Heart left ventricle (tissue), 16 donors: ENCODE results near the gene MKLN1. TPM values are rescaled to one million over a fixed set of nuclear protein-coding genes. Genes with fewer than 3 reads are reported as not detected.
"Not testable (repeated sequence)": the region's sequence is repeated elsewhere in the genome, so short reads cannot be mapped to it uniquely, and the experiment has no call there.

Experiments used
- ATAC-seq, 4 donors: fragments of 200-7000 bp; cut with Tn5 transposase; one replicate each; pipeline ENCODE4 v1.9.1; 2020 to 2022; ENCODE audit warnings: moderate library complexity in 4 of 4, mild to moderate bottlenecking in 3 of 4, moderate number of reproducible peaks in 1 of 4
- DNase-seq, 5 donors: peaks; one replicate each; pipeline ENCODE4 v3.0.0-alpha.2; 2020
- H3K27ac ChIP-seq, 12 donors: fragments of 200-600 bp; sonication (generic) in 4 of 12; one replicate each; pipeline versions ENCODE4 v1.5.0 to v1.8.0; 2016 to 2022; ENCODE audit warnings: mild to moderate bottlenecking in 2 of 12
- H3K27me3 ChIP-seq, 9 donors: fragments of 200-600 bp; sonication (generic) in 2 of 9; one replicate each; pipeline versions ENCODE4 v1.5.1 to v1.8.0; 2016 to 2022; ENCODE audit warnings: mild to moderate bottlenecking in 3 of 9
- H3K36me3 ChIP-seq, 9 donors: fragments of 200-600 bp; sonication (generic) in 2 of 9; one replicate each; pipeline versions ENCODE4 v1.5.0 to v1.8.0; 2018 to 2022; ENCODE audit warnings: mild to moderate bottlenecking in 2 of 9
- H3K4me1 ChIP-seq, 12 donors: fragments of 200-600 bp; sonication (generic) in 4 of 12; one replicate each; pipeline versions ENCODE4 v1.5.0 to v1.8.0; 2016 to 2022; ENCODE audit warnings: mild to moderate bottlenecking in 3 of 12
- H3K4me3 ChIP-seq, 12 donors: fragments of 200-600 bp; sonication (generic) in 4 of 12; one replicate each; pipeline versions ENCODE4 v1.5.0 to v1.8.0; 2017 to 2022; ENCODE audit warnings: mild to moderate bottlenecking in 9 of 12, moderate library complexity in 4 of 12
- H3K9me3 ChIP-seq, 12 donors: fragments of 200-600 bp; sonication (generic) in 4 of 12; one replicate each; pipeline versions ENCODE4 v1.5.0 to v1.8.0; 2016 to 2022; ENCODE audit warnings: mild to moderate bottlenecking in 1 of 12
- POLR2A ChIP-seq, 2 donors: fragments of 450-650 bp; IDR thresholded peaks; one replicate each; pipeline ENCODE4 v1.6.1; 2017; ENCODE audit warnings: antibody characterized with exemption in 2 of 2, mild to moderate bottlenecking in 2 of 2, moderate library complexity in 2 of 2
- WGBS, 4 donors: extraction: QIAGEN DNeasy Blood & Tissue Kit in 2 of 4; methylation state at CpG; one replicate each; pipeline versions ENCODE4 v1.1.5 to v1.1.7; 2013 to 2018; 5-methylcytosine and 5-hydroxymethylcytosine counted together
- intact Hi-C, 10 donors: fragments of 100-400 bp; cut with DNase I; formaldehyde crosslinking; loops; one replicate each; pipeline versions ENCODE4 v1.11.1 to v1.14.2; 2022
- polyA plus RNA-seq, 2 donors: library from polyadenylated mRNA; stranded (reverse); fragments of 200-250 nt; gene quantifications; one replicate each; pipeline ENCODE4 v1.2.3, GENCODE V29; 2013
- total RNA-seq, 9 donors: library from RNA; depleted of rRNA in 2 of 9; stranded (reverse); fragments of >200 nt in 2 of 9; fragmentation: NEBNext Ultra II Directional in 3 of 9; extraction: Animal tissue kit (Norgen Biotek cat#: 25700) in 3 of 9; gene quantifications; one replicate each; pipeline versions ENCODE4 v1.1.0 to v1.2.4, GENCODE V29; 2016 to 2023
- TF ChIP-seq, protein P1 (sequence below), 12 donors: fragments of 200-600 bp; sonication (generic) in 4 of 12; IDR thresholded peaks; one replicate each; pipeline versions ENCODE4 v1.5.0 to v1.8.0; 2018 to 2022; ENCODE audit warnings: antibody characterized with exemption in 12 of 12, mild to moderate bottlenecking in 5 of 12
- donor health status: ischemic (EF 13 %, LVEDD 7.1; RV severe dilation, severe dysfunction).
- donor health status: healthy with polysubstance abuse.
- donor health status: DM: no; HTN: yes; CAD: no.
- donor health status: DM: no; HTN: no; CAD: no.
- donor health status: ischemic (EF 25% LVEDD 6.9; RV normal size, moderate dysfunction).
- donor health status: ischemic (EF 25% LVEDD 5.7; RV mildly dilated, moderate dysfunction).
- donor health status: healthy.
- donor health status: DM: yes; HTN: yes; CAD: no.
- donor health status: ischemic (EF 35%, LVEDD 5.7; RV mildly dilated, moderate dysfunction).
- donor health status: nonischemic (EF 11% LVEDD 7.7; RV severe dilation, severe dysfunction).
- donor health status: DM: yes; HTN: yes; CAD: no.
- donor health status: PGD.
- donor health status: ischemic (EF 29% LVEDD 5.4; RV normal size, mild dysfunction).
- donor health status: nonischemic (EF 23%, LVEDD 6.1; RV moderate dilation, normal function).

Gene MKLN1
- total and polyA plus RNA-seq, 11 donors: 11.5 to 49.7 (median 37.6) TPM

DNA sequence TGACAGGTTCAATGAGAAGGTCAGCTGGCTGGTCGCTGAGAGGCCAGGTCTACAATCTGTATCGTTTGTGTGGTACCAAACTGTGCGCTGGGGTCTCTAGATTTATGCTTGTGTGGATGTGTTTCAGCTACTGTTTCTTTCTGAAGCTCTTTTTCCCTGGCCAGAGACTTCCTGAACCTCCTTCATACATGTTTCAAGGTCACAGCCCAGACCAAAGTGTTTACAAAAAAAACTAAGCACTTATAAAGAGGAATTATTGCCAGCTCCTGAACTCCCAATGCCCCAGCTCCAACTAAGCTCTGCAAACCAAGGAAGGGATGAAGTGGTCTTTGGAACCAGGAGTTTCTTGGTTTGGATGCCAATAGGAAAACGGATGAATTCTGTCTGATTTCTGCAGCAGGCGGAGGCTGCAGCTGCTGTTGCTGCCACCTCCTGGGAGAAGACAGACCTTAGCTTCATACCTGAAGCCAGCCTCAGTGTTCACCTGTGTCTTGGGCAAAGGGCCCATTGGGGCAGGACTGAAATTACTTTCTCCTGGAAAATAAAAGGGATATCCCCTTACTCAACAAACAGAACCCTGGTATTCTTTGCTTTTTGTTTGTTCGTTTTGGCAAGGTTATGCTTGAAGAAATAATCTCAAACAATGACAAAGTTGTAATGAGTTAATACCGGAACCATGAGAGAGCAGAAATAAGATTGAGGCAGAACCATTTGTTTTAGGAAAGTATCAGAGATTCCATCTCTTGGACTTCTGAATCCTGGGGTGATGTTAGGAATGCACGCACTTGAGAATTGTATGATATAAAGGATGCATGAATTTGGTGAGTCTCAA is 24.6 kb upstream of the MKLN1 start:
- peak overlapping the region in 8 of 12 donors; percentile 4 to 72 (median 55) for H3K27ac ChIP-seq
- H3K27me3 ChIP-seq: no peaks in the 10 kb centered on the region
- peak in 3 of 4 donors; percentile 39 to 58 (median 46) for ATAC-seq
- no peaks in the 10 kb centered on the region for H3K36me3 ChIP-seq
- H3K4me1 ChIP-seq: peaks cover 0 to 41% (median 22%) of the 10 kb centered on the region in 12 donors
- WGBS, 4 donors: 74 to 82% (median 80%) methylated on average over 8 of the region's 8 CpGs
- intact Hi-C loops: loop anchor here in 7 of 10 donors (2.0 to 10.0 kb wide), 9 partner anchors 191 to 408 kb away; no protein-coding TSS in a partner anchor
- no peak for TF ChIP-seq POLR2A (IDR thresholded peaks at IDR 0.05)
- TF ChIP-seq, protein P1, sequence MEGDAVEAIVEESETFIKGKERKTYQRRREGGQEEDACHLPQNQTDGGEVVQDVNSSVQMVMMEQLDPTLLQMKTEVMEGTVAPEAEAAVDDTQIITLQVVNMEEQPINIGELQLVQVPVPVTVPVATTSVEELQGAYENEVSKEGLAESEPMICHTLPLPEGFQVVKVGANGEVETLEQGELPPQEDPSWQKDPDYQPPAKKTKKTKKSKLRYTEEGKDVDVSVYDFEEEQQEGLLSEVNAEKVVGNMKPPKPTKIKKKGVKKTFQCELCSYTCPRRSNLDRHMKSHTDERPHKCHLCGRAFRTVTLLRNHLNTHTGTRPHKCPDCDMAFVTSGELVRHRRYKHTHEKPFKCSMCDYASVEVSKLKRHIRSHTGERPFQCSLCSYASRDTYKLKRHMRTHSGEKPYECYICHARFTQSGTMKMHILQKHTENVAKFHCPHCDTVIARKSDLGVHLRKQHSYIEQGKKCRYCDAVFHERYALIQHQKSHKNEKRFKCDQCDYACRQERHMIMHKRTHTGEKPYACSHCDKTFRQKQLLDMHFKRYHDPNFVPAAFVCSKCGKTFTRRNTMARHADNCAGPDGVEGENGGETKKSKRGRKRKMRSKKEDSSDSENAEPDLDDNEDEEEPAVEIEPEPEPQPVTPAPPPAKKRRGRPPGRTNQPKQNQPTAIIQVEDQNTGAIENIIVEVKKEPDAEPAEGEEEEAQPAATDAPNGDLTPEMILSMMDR (IDR thresholded peaks at IDR 0.05): peak; percentile 34 to 70 (median 56)
- no peak for DNase-seq
- no peak overlapping the region for H3K4me3 ChIP-seq
- H3K9me3 ChIP-seq: peaks cover 0 to 14% (median 0%) of the 10 kb centered on the region in 12 donors

DNA sequence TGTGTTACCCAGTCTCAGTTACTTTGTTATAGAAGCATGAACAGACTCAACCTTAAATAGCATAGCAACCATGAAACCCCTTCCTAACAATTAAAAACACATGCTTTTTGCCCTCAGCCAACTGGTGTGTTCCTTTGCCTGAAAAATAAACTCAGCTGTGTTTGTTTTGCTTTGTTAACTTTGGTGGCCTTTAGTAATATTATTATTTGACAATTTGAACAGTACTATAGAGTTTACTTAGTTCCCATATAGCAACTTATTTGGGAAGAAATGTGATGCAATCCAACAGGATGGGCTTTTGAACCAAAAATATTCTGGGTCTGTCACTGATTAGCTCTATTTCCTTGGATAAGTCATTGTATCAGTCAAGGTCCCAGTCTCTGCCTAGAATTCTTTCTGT is 22.5 kb upstream of the MKLN1 start:
- TF ChIP-seq, protein P1 (IDR thresholded peaks at IDR 0.05): no peak
- intact Hi-C loops: loop anchor here in 5 of 10 donors (5.0 to 10.0 kb wide), 6 partner anchors 200 to 410 kb away; no protein-coding TSS in a partner anchor
- DNase-seq: no peak

DNA sequence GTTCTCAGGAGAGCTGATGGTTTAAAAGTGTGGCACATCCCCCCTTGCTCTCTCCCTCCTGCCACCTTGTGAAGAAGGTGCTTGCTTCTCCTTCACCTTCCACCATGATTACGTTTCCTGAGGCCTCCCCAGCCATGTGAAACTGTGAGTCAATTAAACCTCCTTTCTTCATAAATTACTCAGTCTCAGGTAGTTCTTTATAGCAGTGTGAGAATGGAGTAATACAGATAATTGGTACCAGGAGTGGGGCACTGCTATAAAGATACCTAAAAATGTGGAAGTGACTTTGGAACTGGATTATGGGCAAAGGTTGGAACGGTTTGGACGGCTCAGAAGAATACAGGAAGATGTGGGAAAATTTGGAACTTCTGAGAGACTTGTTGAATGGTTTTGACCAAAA is 21.6 kb upstream of the MKLN1 start:
- not testable (repeated sequence) for H3K4me3 ChIP-seq, ATAC-seq, H3K27me3 ChIP-seq, H3K27ac ChIP-seq, DNase-seq, H3K36me3 ChIP-seq
- Histone ChIP-seq H3K9me3 (peaks cover 0 to 14% (median 0%) of the 10 kb centered on the region in 12 donors), H3K4me1 (peaks cover 0 to 25% (median 14%) of the 10 kb centered on the region in 12 donors)
- 84 to 94% (median 92%) methylated on average over 3 of the region's 3 CpGs for WGBS, 4 donors
- intact Hi-C loops: loop anchor here in 5 of 10 donors (5.0 to 10.0 kb wide), 6 partner anchors 201 to 411 kb away; no protein-coding TSS in a partner anchor

More for the DNA sequence above, 22.5 kb upstream of the MKLN1 start:
- no peak for ATAC-seq
- no peaks in the 10 kb centered on the region for H3K36me3 ChIP-seq
- no peak overlapping the region for H3K27ac ChIP-seq
- no peak overlapping the region for H3K4me3 ChIP-seq
- H3K27me3 ChIP-seq: no peaks in the 10 kb centered on the region
- H3K9me3 ChIP-seq: peaks cover 0 to 14% (median 0%) of the 10 kb centered on the region in 12 donors
- peaks cover 0 to 32% (median 21%) of the 10 kb centered on the region in 12 donors for H3K4me1 ChIP-seq

DNA sequence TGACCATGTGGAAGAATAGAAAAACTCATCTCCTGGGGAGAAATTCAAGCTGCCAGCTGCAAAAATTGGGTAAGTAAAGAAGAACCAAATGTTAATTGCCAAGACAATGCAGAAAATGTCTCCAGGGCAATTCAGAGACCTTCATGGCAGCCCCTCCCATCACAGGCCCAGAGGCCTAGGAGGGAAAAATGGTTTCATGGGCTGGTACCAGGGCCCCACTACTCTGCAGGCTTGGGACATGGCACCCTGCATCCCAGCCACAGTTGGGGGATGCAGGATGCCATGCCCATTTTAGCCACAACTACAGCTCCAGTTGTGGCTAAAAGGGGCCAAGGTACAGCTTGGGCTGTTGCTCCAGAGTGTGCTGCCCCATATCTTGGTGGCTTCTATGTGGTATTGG is 20.9 kb upstream of the MKLN1 start:
- Histone ChIP-seq H3K27ac (no peak overlapping the region), H3K4me1 (peaks cover 0 to 17% (median 8%) of the 10 kb centered on the region in 12 donors), H3K4me3 (no peak overlapping the region), H3K27me3 (no peaks in the 10 kb centered on the region), H3K9me3 (peaks cover 0 to 14% (median 0%) of the 10 kb centered on the region in 12 donors), H3K36me3 (no peaks in the 10 kb centered on the region)
- TF ChIP-seq POLR2A (IDR thresholded peaks at IDR 0.05): no peak
- TF ChIP-seq, protein P1 (IDR thresholded peaks at IDR 0.05): no peak
- intact Hi-C loops: loop anchor here in 5 of 10 donors (5.0 to 10.0 kb wide), 6 partner anchors 202 to 412 kb away; no protein-coding TSS in a partner anchor
- DNase-seq: no peak
- ATAC-seq: no peak
